ENCODE results near the gene HIVEP3.

- no peak for TF ChIP-seq YY1 (IDR thresholded peaks at IDR 0.05; ENCODE audit: insufficient read depth, insufficient read length)
- TF ChIP-seq ZNF274 (IDR thresholded peaks at IDR 0.05; ENCODE audit: low read depth, low read length), result no peak
- TF ChIP-seq SUZ12 (IDR thresholded peaks at IDR 0.05; ENCODE audit: extremely low read depth, insufficient read depth, insufficient read length), result no peak
Measured at GRCh38 chr1:41734201-41734970, 184.3 kb downstream of the HIVEP3 start.
